ENCODE results near the gene DRAM1. TPM values are rescaled to one million over a fixed set of nuclear protein-coding genes. Genes with fewer than 3 reads are reported as not detected.

The DRAM1 gene
- total and polyA plus RNA-seq, 10 of the 15 experiments (the other 5 are each of a cell fraction or from before 2014, with no cell fraction given): 22.4 to 91.5 (median 41.4) TPM

- H3K9me3 ChIP-seq (replicated peaks; ENCODE audit: control insufficient read depth, insufficient read depth, low read length): peaks cover 6% of the 10 kb centered on the region; the same call in 2 of the 3 replicates
- intact Hi-C loops (cut with micrococcal nuclease; ENCODE audit: unreplicated experiment): no loop called here
- CTCF ChIA-PET: interaction anchor here (2.0 kb wide), 1 partner anchor 12 kb away, joined by 6 read pairs; no protein-coding TSS in a partner anchor
- POLR2A ChIA-PET: interaction anchor here (0.5 kb wide), 1 partner anchor 10 kb away, joined by 3 read pairs; no protein-coding TSS in a partner anchor
- RAD21 ChIA-PET (ENCODE audit: unreplicated experiment): interaction anchor here (1.1 kb wide), 1 partner anchor 9 kb away, joined by 3 read pairs; no protein-coding TSS in a partner anchor
- H4K20me1 ChIP-seq (ENCODE audit: control insufficient read depth, insufficient read depth): no peaks in the 10 kb centered on the region
- ATAC-seq (no peak), FAIRE-seq (no peak), DNase-seq (ENCODE audit: low read depth, low spot score) (no peak)
- 100% methylated on average over 1 of the region's 1 CpG for WGBS (ENCODE audit: insufficient coverage, insufficient replicate concordance, low lambda C conversion rate, missing lambda C conversion rate)
- H3K79me2 ChIP-seq (ENCODE audit: control insufficient read depth, insufficient read depth, low read length): peaks cover 26% of the 10 kb centered on the region
- H3K27me3 ChIP-seq (replicated peaks in 1 of 2; ENCODE audit: control insufficient read depth in 2 of 2, insufficient read depth in 2 of 2, low read length in 1 of 2): no peaks in the 10 kb centered on the region
- no peak overlapping the region for H3K9ac ChIP-seq (ENCODE audit: control insufficient read depth, insufficient read depth, low read length)
- H3K36me3 ChIP-seq (ENCODE audit: control insufficient read depth in 2 of 2, insufficient read depth in 2 of 2, low read length in 1 of 2): peaks cover 1 to 20% of the 10 kb centered on the region in 2 experiments
- H2AFZ ChIP-seq (ENCODE audit: control insufficient read depth, low read depth, low read length): no peak overlapping the region
- no peak overlapping the region for H3K4me3 ChIP-seq
- H3K4me1 ChIP-seq (ENCODE audit: control insufficient read depth, insufficient read depth, low read length): peaks cover 8% of the 10 kb centered on the region; the same call in 1 of the 2 replicates
- H3K4me2 ChIP-seq (ENCODE audit: control insufficient read depth, insufficient read depth): no peak overlapping the region
- SMC1A ChIA-PET (ENCODE audit: uncharacterized antibody, unreplicated experiment): interaction anchor here (2.3 kb wide), 1 partner anchor 9 kb away, joined by 7 read pairs; no protein-coding TSS in a partner anchor
- no peak overlapping the region for H3K27ac ChIP-seq (ENCODE audit: control insufficient read depth, insufficient read depth)
- in situ Hi-C loops (cut with MboI): no loop called here
- no TSS peak for BruUV-seq (replicated peaks)
- TF ChIP-seq CEBPZ (IDR thresholded peaks at IDR 0.05; ENCODE audit: low read depth, low read length) (no peak), SMARCA5 (IDR thresholded peaks at IDR 0.05) (no peak), IKZF2 (IDR thresholded peaks at IDR 0.05) (no peak), CBX3 (IDR thresholded peaks at IDR 0.05; ENCODE audit: borderline replicate concordance, low read depth) (no peak), E2F8 (IDR thresholded peaks at IDR 0.05; ENCODE audit: low read depth, partially characterized antibody) (no peak), ZBTB4 (CRISPR knock-in tag; IDR thresholded peaks at IDR 0.05) (no peak), PRDM15 (CRISPR knock-in tag; IDR thresholded peaks at IDR 0.05) (no peak), EGR1 (IDR thresholded peaks at IDR 0.05; ENCODE audit: borderline replicate concordance in 1 of 2, low read depth in 2 of 2, low read length in 2 of 2) (no peak)
These were observed 76.7 kb downstream of the DRAM1 start for GRCh38 chr12:101954113-101954512.
